ENCODE data around the gene P4HA2. TPM values are rescaled to one million over a fixed set of nuclear protein-coding genes. Genes with fewer than 3 reads are reported as not detected.

P4HA2 gene
- total and polyA plus RNA-seq, 9 of the 15 experiments (the other 6 are each of a cell fraction or from before 2014, with no cell fraction given): 9.6 to 50.0 (median 12.7) TPM

DNA sequence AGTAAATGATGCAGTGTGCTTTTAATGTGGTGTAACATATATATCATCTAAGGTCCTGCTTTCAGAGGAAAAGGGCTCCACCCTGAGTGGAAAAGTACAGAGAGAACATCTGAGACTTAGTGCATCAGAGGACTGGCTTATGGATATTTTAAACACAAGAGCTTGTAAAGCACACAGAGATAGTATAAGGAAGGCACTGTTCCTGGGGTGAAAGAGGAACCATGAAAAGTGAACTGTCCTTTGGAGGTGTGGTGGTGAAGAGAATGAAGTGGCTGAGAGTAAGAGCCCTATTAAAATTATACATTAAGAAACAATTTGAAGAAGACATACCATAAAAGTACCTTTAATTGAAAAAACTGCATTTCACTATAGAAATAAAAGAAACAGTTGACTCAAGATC lies 85.2 kb downstream of the P4HA2 start:
- no peaks in the 10 kb centered on the region for H4K20me1 ChIP-seq (replicated peaks; ENCODE audit: control insufficient read depth, insufficient read depth, low read length)
- H3K4me1 ChIP-seq (replicated peaks in 1 of 2; ENCODE audit: control insufficient read depth in 2 of 2, insufficient read depth in 2 of 2, low read length in 2 of 2): peaks cover 0 to 1% of the 10 kb centered on the region in 2 experiments; a peak in 3 of 5 replicates
- H3K4me3 ChIP-seq: no peak overlapping the region
- TF ChIP-seq, protein P1, sequence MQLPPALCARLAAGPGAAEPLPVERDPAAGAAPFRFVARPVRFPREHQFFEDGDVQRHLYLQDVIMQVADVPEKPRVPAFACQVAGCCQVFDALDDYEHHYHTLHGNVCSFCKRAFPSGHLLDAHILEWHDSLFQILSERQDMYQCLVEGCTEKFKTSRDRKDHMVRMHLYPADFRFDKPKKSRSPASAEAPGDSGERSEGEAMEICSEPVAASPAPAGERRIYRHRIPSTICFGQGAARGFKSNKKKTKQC (CRISPR knock-in tag; IDR thresholded peaks at IDR 0.05): no peak
- no peak for TF ChIP-seq HNRNPUL1 (IDR thresholded peaks at IDR 0.05; ENCODE audit: low read length)
- TF ChIP-seq, protein P2, sequence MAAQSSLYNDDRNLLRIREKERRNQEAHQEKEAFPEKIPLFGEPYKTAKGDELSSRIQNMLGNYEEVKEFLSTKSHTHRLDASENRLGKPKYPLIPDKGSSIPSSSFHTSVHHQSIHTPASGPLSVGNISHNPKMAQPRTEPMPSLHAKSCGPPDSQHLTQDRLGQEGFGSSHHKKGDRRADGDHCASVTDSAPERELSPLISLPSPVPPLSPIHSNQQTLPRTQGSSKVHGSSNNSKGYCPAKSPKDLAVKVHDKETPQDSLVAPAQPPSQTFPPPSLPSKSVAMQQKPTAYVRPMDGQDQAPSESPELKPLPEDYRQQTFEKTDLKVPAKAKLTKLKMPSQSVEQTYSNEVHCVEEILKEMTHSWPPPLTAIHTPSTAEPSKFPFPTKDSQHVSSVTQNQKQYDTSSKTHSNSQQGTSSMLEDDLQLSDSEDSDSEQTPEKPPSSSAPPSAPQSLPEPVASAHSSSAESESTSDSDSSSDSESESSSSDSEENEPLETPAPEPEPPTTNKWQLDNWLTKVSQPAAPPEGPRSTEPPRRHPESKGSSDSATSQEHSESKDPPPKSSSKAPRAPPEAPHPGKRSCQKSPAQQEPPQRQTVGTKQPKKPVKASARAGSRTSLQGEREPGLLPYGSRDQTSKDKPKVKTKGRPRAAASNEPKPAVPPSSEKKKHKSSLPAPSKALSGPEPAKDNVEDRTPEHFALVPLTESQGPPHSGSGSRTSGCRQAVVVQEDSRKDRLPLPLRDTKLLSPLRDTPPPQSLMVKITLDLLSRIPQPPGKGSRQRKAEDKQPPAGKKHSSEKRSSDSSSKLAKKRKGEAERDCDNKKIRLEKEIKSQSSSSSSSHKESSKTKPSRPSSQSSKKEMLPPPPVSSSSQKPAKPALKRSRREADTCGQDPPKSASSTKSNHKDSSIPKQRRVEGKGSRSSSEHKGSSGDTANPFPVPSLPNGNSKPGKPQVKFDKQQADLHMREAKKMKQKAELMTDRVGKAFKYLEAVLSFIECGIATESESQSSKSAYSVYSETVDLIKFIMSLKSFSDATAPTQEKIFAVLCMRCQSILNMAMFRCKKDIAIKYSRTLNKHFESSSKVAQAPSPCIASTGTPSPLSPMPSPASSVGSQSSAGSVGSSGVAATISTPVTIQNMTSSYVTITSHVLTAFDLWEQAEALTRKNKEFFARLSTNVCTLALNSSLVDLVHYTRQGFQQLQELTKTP (IDR thresholded peaks at IDR 0.05; ENCODE audit: low read depth in 1 of 2, partially characterized antibody in 2 of 2): no peak
- TF ChIP-seq TAF9B (IDR thresholded peaks at IDR 0.05; ENCODE audit: partially characterized antibody): no peak
- TF ChIP-seq TEAD4 (IDR thresholded peaks at IDR 0.05; ENCODE audit: low read length): no peak
- no peak for TF ChIP-seq TEAD4 (CRISPR knock-in tag; IDR thresholded peaks at IDR 0.05; ENCODE audit: borderline replicate concordance)
- no peak for TF ChIP-seq U2AF2 (optimal IDR thresholded peaks at IDR 0.05; ENCODE audit: low read depth, low read length)
- no peak for TF ChIP-seq FOS (IDR thresholded peaks at IDR 0.05; ENCODE audit: extremely low read depth, insufficient read length)
- TF ChIP-seq STAT5A (IDR thresholded peaks at IDR 0.05; ENCODE audit: borderline replicate concordance, low read length): no peak
- TF ChIP-seq, protein P3, sequence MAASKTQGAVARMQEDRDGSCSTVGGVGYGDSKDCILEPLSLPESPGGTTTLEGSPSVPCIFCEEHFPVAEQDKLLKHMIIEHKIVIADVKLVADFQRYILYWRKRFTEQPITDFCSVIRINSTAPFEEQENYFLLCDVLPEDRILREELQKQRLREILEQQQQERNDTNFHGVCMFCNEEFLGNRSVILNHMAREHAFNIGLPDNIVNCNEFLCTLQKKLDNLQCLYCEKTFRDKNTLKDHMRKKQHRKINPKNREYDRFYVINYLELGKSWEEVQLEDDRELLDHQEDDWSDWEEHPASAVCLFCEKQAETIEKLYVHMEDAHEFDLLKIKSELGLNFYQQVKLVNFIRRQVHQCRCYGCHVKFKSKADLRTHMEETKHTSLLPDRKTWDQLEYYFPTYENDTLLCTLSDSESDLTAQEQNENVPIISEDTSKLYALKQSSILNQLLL (CRISPR knock-in tag; IDR thresholded peaks at IDR 0.05; ENCODE audit: borderline replicate concordance): no peak
- no peak for TF ChIP-seq ZNF184 (CRISPR knock-in tag; IDR thresholded peaks at IDR 0.05)
- H3K9me1 ChIP-seq (ENCODE audit: control insufficient read depth, insufficient read depth, low read length): no peaks in the 10 kb centered on the region
- DNase-seq (ENCODE audit: extremely low read depth in 1 of 4, low spot score in 3 of 4) (no peak), FAIRE-seq (no peak), ATAC-seq (no peak)
- 0 out of 2 replicates have a peak, but pooled peaks cover 6% of the 10 kb centered on the region for H3K9me3 ChIP-seq (replicated peaks; ENCODE audit: control insufficient read depth, insufficient read depth, low read depth, low read length)
- in situ Hi-C loops (cut with MboI): no loop called here
- no peaks in the 10 kb centered on the region for H3K27me3 ChIP-seq (ENCODE audit: control insufficient read depth in 2 of 2, insufficient read depth in 2 of 2, low read length in 2 of 2)
- no peak overlapping the region for H2AFZ ChIP-seq (ENCODE audit: low read depth, low read length)
- ChIA-PET CTCF (ENCODE audit: low intra/inter-chr PET ratio) (no interaction called here), POLR2A (no interaction called here)
- no peaks in the 10 kb centered on the region; the same call in 2 of the 3 replicates for H3K79me2 ChIP-seq (ENCODE audit: control insufficient read depth, insufficient read depth, low read length)
- H3K4me2 ChIP-seq (ENCODE audit: insufficient read depth, low read length): no peak overlapping the region
- intact Hi-C loops (cut with micrococcal nuclease): no loop called here
- H3K9ac ChIP-seq (ENCODE audit: insufficient read depth in 1 of 2, low read depth in 2 of 2, low read length in 2 of 2): no peak overlapping the region
- H3K27ac ChIP-seq (ENCODE audit: extremely low read depth, low read depth, low read length): no peak overlapping the region
- H3K36me3 ChIP-seq (ENCODE audit: control insufficient read depth, insufficient read depth, low read length): no peaks in the 10 kb centered on the region
- BruUV-seq (replicated peaks): no TSS peak

All from K562 (cell line).